GM21619 (cell line): ENCODE data around the gene TMEM61.
"Not testable (repeated sequence)": the region's sequence is repeated elsewhere in the genome, so short reads cannot be mapped to it uniquely, and the experiment has no call there.

ENCODE experiments used
- ATAC-seq: cut with Tn5 transposase; IDR thresholded peaks from one replicate; pipeline ENCODE4 v1.9.1; 2021; ENCODE audit not compliant: unreplicated experiment

Gene TMEM61

GRCh38 chr1:54980528-54981241, at the start of gene TMEM61:
TSS of gene TMEM61 (plus strand) at chr1:54980628. CDS start at chr1:54981066, 438 bp downstream.
- no peak for ATAC-seq

- no peak for ATAC-seq
These were observed 49.1 kb upstream of the TMEM61 start for GRCh38 chr1:54931275-54931840.

DNA sequence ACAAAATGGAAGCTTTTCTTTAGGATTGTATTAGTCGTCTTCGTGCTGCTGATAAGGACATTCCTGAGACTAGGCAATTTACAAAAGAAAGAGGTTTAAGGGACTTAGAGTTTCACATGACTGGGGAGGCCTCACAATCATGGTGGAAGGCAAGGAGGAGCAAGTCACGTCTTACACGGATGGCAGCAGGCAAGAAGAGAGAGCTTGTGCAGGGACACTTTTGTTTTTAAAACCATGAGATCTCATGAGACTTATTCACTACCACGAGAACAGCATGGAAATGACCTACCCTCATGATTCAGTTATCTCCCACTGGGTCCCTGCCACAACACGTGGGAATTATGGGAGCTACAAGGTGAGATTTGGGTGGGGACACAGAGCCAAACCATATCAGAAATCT, 46.3 kb upstream of the TMEM61 start:
- not testable (repeated sequence) for ATAC-seq

DNA sequence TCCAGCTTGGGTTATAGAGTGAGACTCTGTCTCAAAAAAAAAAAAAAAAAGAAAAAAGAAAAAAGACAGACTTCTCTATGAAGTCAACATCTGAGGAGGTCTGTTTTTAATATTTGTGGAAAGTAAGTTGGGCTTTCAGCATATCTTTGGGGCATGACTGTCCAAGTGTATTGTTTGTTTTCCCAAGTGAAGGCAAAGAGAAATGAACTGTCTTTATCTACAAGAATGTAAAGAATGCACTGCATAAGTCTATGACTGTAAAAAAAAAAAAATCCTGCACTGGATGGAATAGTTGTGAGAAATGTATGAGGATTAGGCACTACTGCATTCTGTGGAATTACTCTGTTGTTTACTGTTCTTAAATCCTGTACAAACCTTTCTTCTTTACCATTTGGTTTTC, 45.6 kb upstream of the TMEM61 start:
- no peak for ATAC-seq

GRCh38 chr1:54936791-54937190, 43.6 kb upstream of the TMEM61 start:
- ATAC-seq, result no peak

- no peak for ATAC-seq
These were observed 43.0 kb upstream of the TMEM61 start for GRCh38 chr1:54937469-54937868.

DNA sequence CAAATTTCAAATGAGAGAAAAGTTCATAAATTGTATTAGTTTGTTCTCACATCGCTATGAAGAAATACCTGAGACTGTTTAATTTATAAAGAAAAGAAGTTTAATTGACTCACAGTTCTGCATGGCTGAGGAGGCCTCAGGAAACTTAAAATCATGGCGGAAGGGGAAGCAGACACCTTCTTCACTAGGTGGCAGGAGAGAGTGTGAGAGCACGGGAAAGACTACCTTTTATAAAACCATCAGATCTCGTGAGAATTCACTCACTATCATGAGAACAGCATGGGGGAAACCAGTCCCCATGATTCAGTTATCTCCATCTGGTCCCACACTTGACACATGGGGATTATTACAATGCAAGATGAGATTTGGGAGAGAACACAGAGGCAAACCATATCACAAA, 41.5 kb upstream of the TMEM61 start:
- not testable (repeated sequence) for ATAC-seq

GRCh38 chr1:54940042-54940441, 40.4 kb upstream of the TMEM61 start:
- no peak for ATAC-seq

GRCh38 chr1:54942976-54943375, 37.5 kb upstream of the TMEM61 start:
- no peak for ATAC-seq

DNA sequence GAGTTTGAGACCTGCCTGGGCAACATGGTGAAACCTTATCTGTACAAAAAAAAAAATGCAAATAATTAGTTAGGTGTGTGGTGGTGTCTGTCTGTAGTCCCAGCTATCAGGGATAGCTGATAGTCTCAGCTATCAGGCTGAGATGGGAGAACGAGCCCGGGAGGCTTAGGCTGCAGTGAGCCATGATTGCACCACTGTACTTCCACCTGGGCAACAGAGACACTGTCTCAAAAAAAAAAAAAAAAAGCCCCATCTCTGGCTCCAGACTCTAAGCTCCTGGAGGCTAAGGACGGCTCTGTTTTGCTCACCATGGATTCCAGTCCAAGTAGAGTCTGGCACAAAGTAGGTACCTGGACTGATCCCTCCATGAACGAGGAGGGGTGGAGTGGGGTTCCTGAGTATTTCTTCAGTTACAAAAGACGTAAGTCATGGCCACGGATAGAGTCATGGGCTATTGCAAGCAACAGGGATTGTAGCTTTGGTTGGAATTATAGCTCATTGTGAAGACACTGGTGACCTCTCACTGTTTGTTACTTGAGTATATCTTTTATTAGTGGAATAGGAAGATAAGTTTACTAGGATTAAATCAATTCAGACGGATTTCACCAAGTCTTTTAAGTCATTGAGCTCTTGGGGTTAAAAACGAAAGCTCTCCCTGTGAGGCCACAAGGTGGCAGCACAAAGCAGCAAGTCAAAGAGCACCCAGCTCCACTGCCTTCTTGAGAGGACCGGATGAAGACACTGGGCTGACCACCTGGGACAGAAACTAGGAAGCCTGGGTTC, 35.6 kb upstream of the TMEM61 start:
- ATAC-seq, result peak; percentile 77

GRCh38 chr1:54945393-54945936, 35.0 kb upstream of the TMEM61 start:
- ATAC-seq, result no peak

GRCh38 chr1:54947540-54947939, 32.9 kb upstream of the TMEM61 start:
- ATAC-seq, result no peak

GRCh38 chr1:54949053-54949452, 31.4 kb upstream of the TMEM61 start:
- no peak for ATAC-seq

GRCh38 chr1:54950006-54950368, 30.4 kb upstream of the TMEM61 start:
- ATAC-seq, result no peak

- ATAC-seq, result no peak
These were observed 29.9 kb upstream of the TMEM61 start for GRCh38 chr1:54950369-54951163.

GRCh38 chr1:54951810-54952226, 28.6 kb upstream of the TMEM61 start:
- ATAC-seq, result no peak

DNA sequence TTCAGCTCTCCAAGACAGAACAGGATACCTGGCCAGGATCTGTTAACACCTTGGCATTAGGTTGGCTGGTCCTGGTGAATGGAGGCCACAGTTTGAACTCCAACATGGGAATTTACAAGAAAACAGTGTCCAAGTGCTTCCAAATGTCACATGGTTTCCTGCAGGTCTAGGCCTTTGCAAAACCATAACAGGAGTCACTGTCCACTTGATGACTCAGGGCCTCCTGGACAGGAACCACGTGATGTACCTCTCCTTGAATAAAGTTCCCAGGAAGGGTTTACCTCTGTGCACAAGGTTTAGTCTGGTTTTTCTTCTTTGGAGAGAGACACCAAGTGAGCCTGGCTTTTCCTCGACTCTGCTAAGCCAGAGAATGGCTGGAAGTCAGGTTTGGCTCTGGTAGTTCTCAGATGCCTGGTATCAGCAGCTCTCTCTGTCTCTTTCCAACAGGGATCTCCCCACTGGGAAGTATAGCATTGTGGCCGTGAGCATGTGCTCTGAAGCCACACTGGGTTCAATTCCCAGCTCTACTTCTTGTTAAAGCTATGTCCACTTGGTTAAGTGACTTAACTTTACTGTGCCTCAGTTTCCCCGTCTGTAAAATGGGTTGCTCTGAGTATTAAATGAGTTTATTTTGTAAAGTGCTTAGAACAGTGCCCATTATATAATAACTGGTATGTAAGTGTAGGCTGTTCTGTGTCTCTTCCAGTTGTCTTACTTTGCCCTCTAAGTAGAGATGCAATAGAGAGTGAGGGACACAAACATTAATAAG, 27.3 kb upstream of the TMEM61 start:
- ATAC-seq, result no peak

GRCh38 chr1:54953846-54954245, 26.6 kb upstream of the TMEM61 start:
- no peak for ATAC-seq

GRCh38 chr1:54955359-54955758, 25.1 kb upstream of the TMEM61 start:
- ATAC-seq, result no peak

DNA sequence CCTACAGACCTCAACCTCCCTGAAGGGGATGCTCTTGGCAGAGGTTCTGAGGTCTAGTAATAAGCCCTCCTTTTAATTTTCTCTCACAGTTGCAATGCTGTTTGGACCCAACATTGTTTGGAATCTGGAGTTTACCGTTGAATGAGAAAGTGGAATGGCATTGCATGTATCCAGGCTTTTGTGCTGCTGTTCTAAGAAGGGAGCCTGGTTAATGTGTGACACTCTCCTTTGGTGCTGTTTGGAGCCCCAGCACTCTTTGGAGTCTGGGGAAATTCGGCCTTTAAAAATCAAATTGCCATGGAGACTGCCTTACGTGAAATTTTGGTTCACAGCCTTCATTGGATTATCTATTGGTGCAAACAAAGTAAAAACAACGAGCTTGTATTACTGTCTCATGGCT, 23.7 kb upstream of the TMEM61 start:
- ATAC-seq, result no peak
